Renal pelvis (tissue), 12 donors: Measurements from ENCODE around the gene NEU4. TPM values are rescaled to one million over a fixed set of nuclear protein-coding genes. Genes with fewer than 3 reads are reported as not detected.
"Not testable (repeated sequence)": the region's sequence is repeated elsewhere in the genome, so short reads cannot be mapped to it uniquely, and the experiment has no call there.

Experiments used
- DNase-seq: peaks from one replicate; pipeline ENCODE4 v3.0.0-alpha.2; 2013
- long read RNA-seq, 16 experiments: transcript quantifications; one replicate each; lab custom pipeline, GENCODE V29; 2026
- polyA plus RNA-seq, 3 donors: library from polyadenylated mRNA; unstranded; fragments of 120-200 nt; gene quantifications; one replicate each; pipeline ENCODE4 v1.2.1, GENCODE V29; 2013; ENCODE audit not compliant: insufficient read length in 3 of 3

The NEU4 gene
- polyA plus RNA-seq: 1 to 10 TPM; 1.9 to 2.5 (median 2.5) TPM
- long read RNA-seq, donor 1: 0 reads
- long read RNA-seq, donor 2: 0 reads
- long read RNA-seq, donor 3, partial matches to known transcripts: 0 of 1 reads
- long read RNA-seq, donor 3, other reads (novel, unspliced or antisense): 0 of 1 reads
- long read RNA-seq, donor 4: 0 reads
- long read RNA-seq, donor 5: 0 reads
- long read RNA-seq, donor 6: 0 reads
- long read RNA-seq, donor 7: 0 reads
- long read RNA-seq, donor 8: 0 reads
- long read RNA-seq, donor 9, partial matches to known transcripts: 0 of 3 reads
- long read RNA-seq, donor 9, other reads (novel, unspliced or antisense): 0 of 3 reads
- long read RNA-seq, donor 10, partial matches to known transcripts: 0 of 3 reads
- long read RNA-seq, donor 10, other reads (novel, unspliced or antisense): 0 of 3 reads
- long read RNA-seq, donor 11, partial matches to known transcripts: 0 of 1 reads
- long read RNA-seq, donor 11, other reads (novel, unspliced or antisense): 0 of 1 reads
- long read RNA-seq, donor 12: 0 reads
- long read RNA-seq, donor 13: 0 reads
- long read RNA-seq, donor 14: 0 reads
- long read RNA-seq, donor 15: 0 reads
- long read RNA-seq, donor 16, partial matches to known transcripts: 0 of 1 reads
- long read RNA-seq, donor 16, other reads (novel, unspliced or antisense): 0 of 1 reads

GRCh38 chr2:241808721-241809382 lies at the start of gene NEU4:
NEU4 (plus strand) TSS chr2:241809193; CDS start chr2:241814485, 5,292 bp downstream.
- DNase-seq: no peak

DNA sequence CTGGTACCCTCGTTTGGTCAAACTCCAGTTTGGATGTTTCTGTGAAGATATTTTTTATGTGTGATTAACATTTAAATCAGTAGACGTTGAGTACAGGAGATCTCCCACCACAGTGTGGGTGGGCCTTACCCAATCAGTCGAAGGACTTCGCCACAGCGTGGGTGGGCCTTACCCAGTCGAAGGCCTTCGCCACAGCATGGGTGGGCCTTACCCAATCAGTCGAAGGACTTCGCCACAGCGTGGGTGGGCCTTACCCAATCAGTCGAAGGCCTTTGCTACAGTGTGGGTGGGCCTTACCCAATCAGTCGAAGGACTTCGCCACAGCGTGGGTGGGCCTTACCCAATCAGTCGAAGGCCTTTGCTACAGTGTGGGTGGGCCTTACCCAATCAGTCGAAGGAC lies 49.1 kb upstream of the NEU4 start:
- not testable (repeated sequence) for DNase-seq

- no peak for DNase-seq
These were observed 48.7 kb upstream of the NEU4 start for GRCh38 chr2:241760301-241760771.

DNA sequence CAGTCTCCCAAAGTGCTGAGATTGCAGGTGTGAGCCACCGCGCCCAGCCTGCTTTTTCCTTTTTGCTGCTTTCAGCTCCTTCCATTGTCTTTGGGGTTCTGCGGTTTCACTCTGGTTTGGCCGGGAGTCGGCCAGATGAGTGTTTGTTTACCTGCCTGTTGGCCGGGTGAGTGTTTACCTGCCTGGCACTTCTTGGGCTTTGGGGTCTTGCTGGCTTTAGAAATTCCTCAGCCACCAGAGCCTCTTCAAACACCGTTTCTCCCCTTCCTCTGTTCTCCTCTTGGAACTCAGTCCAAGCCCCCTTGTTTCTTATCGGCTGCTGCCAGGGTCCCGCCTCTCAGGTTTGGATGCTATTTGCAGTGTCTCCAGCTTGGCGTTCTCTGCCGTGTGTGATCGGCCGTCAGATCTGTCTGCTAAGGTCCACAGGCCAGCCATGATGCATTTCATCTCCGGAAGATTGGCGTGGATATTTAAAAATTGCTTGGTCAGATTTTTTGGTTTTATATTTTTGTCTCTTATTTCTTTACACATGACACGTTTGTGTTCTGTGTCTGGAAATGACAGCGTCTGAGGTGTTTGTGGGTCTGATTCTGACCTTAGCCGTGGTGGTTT lies 46.6 kb upstream of the NEU4 start:
- DNase-seq: no peak

- no peak for DNase-seq
These were observed 46.0 kb upstream of the NEU4 start for GRCh38 chr2:241762933-241763369.

GRCh38 chr2:241763551-241764274 lies 45.3 kb upstream of the NEU4 start:
- no peak for DNase-seq

GRCh38 chr2:241764275-241765241 lies 44.4 kb upstream of the NEU4 start:
- DNase-seq: peak; percentile 31

DNA sequence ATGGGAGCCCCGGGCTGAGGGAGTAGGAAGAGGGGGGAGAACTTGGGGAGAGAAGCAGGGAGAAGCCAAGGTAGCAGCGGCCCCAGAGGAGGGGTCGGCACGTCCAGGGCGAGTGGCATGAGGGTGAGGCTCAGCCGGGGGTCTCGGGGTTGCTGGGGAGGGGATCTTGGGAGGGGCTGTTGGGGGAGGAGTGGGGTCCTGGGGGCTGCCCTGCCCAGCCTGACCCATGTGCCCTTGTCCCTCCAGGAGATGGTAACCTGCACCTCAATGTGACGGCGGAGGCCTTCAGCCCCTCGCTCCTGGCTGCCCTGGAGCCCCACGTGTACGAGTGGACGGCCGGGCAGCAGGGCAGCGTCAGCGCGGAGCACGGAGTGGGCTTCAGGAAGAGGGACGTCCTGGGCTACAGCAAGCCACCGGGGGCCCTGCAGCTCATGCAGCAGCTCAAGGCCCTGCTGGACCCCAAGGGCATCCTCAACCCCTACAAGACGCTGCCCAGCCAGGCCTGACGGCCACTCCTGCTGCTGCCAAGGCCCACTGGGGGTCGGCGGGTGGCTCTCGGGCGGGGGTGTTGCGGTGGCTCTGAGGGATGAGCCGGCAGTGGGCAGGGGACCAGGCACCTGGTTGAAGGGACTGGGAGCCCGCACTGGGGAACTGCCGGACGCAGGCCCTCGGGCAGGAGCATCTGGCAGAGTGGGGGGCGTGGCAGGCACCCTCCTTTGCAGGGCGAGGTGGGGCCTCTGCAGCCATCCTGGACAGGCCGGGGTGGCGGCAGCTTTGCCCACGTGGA lies 41.3 kb upstream of the NEU4 start:
- DNase-seq: no peak

- no peak for DNase-seq
These were observed 40.7 kb upstream of the NEU4 start for GRCh38 chr2:241768251-241768711.

DNA sequence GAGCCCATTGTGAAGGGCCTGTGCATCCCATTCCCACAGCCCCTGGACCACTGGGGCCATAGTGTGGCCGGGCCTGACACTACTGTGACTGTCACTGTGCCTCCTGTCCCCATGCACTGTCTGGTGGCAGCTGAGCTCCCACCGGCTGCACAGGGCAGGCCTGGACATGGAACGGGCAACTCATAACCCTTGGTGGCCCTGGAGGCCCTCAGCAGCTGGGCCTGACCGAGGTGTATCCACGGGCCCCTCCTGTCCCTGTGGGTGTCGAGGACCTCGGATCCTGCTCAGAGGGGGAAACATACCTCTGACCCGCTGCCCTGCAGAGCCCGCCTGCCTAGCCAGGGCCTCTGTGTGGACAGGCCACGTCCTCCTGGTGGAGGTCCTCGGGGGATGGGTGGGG lies 40.1 kb upstream of the NEU4 start:
- DNase-seq: no peak

GRCh38 chr2:241769819-241770184 lies 39.2 kb upstream of the NEU4 start:
- DNase-seq: no peak

GRCh38 chr2:241770185-241770935 lies 38.6 kb upstream of the NEU4 start:
- DNase-seq: no peak

DNA sequence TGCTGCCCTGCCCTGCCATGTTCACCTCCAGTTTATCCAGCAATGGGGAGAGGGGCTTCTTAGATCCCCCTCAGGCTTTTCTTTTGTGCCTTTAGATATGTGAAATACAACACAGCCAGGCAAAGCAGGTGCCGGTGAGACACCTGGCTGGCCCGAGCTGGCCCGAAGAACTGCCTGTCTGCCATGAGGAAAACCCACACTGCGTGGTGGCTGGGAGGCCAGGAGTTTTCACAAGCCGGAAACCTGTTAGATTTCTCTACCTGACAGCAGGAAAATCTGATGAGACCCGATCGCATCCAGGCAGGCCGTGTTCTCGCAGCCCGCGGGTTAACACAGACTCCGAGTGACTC lies 38.1 kb upstream of the NEU4 start:
- no peak for DNase-seq

GRCh38 chr2:241771286-241772062 lies 37.5 kb upstream of the NEU4 start:
- peak; percentile 21 for DNase-seq

DNA sequence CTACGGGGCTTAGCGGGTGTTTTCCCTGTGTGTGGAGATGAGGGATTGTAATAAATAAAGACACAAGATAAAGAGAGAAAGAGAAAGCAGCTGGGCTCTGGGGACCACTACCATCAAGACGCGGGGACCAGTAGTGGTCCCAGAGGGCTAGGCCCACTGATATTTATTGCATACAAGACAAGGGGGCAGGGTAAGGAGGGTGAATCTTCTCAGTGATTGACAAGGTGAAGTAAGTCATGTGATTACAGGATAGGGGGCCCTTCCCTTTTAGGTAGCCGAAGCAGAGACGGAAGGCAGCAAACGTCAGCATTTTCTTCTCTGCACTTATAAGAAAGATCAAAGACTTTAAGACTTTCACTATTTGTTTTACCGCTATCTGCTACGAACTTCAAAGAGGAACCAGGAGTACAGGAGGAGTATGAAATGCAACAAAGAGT lies 36.9 kb upstream of the NEU4 start:
- DNase-seq: no peak

DNA sequence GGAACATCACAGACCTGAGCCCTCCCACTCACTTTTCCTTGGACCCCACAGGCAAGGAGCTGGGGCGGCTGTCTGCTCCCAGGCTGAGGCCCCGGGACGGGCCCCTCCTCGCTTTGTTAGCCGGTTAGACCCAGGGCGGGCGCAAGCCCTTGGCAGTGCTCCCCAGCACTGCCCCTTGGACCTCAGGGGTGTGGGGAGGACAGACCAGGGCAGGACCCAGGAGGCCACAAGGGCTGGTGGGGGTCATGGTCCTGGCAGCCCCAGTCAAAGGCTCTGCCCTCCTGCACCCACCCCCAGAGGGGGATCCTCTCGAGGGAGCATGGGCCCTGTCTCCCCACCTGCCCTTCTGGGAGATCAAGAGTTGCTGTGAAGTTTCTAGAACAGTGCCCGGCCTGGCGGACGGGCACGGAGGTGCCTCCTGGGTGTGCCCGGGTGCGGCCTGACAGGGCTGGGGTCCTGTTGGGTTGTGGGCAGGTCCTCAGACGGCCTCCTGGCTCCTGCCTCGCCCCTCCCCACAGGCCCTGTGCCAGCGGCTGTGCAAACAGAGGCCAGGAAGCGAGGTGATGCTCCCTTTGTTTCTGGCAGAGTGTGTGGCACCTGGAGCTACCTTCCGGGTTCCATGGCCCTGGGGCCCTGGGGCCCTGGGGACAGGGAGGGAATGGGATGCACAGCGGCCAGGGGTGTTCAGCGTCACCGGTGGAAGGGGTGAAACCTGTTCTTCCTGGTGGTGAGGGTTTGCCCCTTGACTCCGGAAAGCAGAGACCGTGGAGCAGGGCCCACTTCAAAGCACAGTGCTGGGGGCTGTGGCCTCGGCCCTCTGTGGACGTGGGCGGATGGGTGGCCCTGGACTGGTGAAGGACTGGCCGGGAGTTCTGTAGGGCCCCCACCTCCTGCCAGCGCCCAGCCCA lies 35.2 kb upstream of the NEU4 start:
- no peak for DNase-seq
